ENCODE data around the gene EIF4G3. TPM values are rescaled to one million over a fixed set of nuclear protein-coding genes. Genes with fewer than 3 reads are reported as not detected.

EIF4G3 gene
- total and polyA plus RNA-seq, 9 of the 15 experiments (the other 6 are each of a cell fraction or from before 2014, with no cell fraction given): 6.7 to 40.5 (median 32.1) TPM

GRCh38 chr1:21216835-21217811 is 40.4 kb upstream of the EIF4G3 start (continued):
- TF ChIP-seq TEAD4 (IDR thresholded peaks at IDR 0.05; ENCODE audit: low read length) (peak; percentile 17; the same call in 1 of the 2 replicates), TEAD4 (CRISPR knock-in tag; IDR thresholded peaks at IDR 0.05; ENCODE audit: borderline replicate concordance) (no peak), ESRRA (IDR thresholded peaks at IDR 0.05; ENCODE audit: borderline replicate concordance, low read depth) (no peak), KLF16 (IDR thresholded peaks at IDR 0.05) (peak; percentile 46; the same call in 1 of the 2 replicates), MCM3 (IDR thresholded peaks at IDR 0.05) (no peak), MAZ (CRISPR knock-in tag; conservative IDR thresholded peaks at IDR 0.05 in 1 of 2, IDR thresholded peaks at IDR 0.05 in 1 of 2) (0 out of 4 replicates have a peak, but pooled peaks of 1 of the 2 experiments have one; percentile 38), HNRNPK (IDR thresholded peaks at IDR 0.05; ENCODE audit: low read depth, low read length, poor library complexity, severe bottlenecking) (no peak), ZNF134 (CRISPR knock-in tag; conservative IDR thresholded peaks at IDR 0.05) (no peak), POLR2G (IDR thresholded peaks at IDR 0.05; ENCODE audit: low read depth, low read length) (peak; percentile 67), ZBTB1 (CRISPR knock-in tag; IDR thresholded peaks at IDR 0.05; ENCODE audit: borderline replicate concordance, low read depth) (0 out of 2 replicates have a peak, but pooled peaks have one; percentile 34), SP1 (CRISPR knock-in tag; IDR thresholded peaks at IDR 0.05) (peak; percentile 4; the same call in 1 of the 2 replicates), ZEB2 (IDR thresholded peaks at IDR 0.05) (peak; percentile 30; the same call in 1 of the 2 replicates), ARID1B (IDR thresholded peaks at IDR 0.05) (no peak), HES1 (IDR thresholded peaks at IDR 0.05; ENCODE audit: low read depth) (no peak), ZNF407 (IDR thresholded peaks at IDR 0.05; ENCODE audit: low read depth) (no peak), HINFP (tag; conservative IDR thresholded peaks at IDR 0.05; ENCODE audit: low read depth) (no peak)

All from K562 (cell line).